ENCODE data around the gene RTEL1.

DNA sequence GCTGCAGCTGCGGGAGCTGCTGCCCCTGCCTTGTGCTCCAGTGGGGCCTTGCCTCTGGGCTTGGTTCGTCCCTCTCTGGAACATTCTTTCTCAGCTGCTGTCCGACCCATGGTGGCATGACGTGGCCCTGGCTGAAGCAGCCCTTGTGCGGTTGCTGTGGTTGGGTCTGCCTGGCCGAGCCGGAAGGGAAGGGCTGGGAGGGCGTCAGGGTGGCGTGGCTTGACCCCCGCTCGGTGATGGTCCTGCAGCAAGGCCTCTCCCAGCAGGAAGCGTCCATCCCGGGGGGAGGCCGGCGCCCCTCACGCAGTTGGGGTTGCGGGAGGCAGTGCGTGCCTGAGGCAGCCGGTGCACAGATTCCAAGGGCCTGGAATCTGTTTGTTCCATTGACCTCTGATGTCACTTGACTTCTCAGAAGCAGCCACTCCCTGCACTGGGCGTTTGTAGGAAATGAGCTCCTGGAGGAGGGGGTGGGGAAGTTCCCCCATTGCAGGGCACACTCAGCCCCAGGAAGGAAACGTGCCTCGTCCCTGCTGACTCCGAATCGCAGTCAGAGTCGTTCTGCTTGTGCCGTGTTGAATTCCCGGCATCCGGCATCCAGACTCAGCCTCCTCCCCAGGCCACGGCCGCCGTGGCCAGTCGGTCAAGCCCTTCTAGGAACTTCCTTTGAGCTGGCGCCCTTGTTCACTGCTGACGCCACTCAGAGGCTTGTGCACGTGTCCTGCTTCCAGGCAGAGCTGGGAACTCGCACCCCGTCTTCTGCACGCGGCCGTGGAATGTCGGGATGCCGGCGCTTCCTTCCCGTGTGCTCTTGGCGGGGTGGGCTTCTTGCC is 28.6 kb downstream of the RTEL1 start:
- TF ChIP-seq, protein P1, sequence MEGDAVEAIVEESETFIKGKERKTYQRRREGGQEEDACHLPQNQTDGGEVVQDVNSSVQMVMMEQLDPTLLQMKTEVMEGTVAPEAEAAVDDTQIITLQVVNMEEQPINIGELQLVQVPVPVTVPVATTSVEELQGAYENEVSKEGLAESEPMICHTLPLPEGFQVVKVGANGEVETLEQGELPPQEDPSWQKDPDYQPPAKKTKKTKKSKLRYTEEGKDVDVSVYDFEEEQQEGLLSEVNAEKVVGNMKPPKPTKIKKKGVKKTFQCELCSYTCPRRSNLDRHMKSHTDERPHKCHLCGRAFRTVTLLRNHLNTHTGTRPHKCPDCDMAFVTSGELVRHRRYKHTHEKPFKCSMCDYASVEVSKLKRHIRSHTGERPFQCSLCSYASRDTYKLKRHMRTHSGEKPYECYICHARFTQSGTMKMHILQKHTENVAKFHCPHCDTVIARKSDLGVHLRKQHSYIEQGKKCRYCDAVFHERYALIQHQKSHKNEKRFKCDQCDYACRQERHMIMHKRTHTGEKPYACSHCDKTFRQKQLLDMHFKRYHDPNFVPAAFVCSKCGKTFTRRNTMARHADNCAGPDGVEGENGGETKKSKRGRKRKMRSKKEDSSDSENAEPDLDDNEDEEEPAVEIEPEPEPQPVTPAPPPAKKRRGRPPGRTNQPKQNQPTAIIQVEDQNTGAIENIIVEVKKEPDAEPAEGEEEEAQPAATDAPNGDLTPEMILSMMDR (IDR thresholded peaks at IDR 0.05): no peak
- TF ChIP-seq POLR2A (IDR thresholded peaks at IDR 0.05): no peak
